CD4-positive, alpha-beta T cell (primary cell): ENCODE measurements around the gene DDX19B. TPM values are rescaled to one million over a fixed set of nuclear protein-coding genes. Genes with fewer than 3 reads are reported as not detected.
A peak's percentile ranks its signal among the peaks of the same experiment; 100 is the strongest.

Source experiments
- ATAC-seq: fragments of 200-7000 bp; cut with Tn5 transposase; one replicate; pipeline ENCODE4 v1.10.0; 2022; ENCODE audit warnings: mild to moderate bottlenecking; ENCODE audit not compliant: poor library complexity
- CTCF ChIA-PET: fragments of 350-600 bp; sonication (Branson Sonifier 250); formaldehyde crosslinking; loops from one replicate; lab custom pipeline; 2021; ENCODE audit warnings: antibody characterized with exemption, inconsistent platforms; lab: Charles Lee
- POLR2A ChIA-PET: fragments of 350-600 bp; sonication (Branson Sonifier 250); formaldehyde crosslinking; loops from one replicate; lab custom pipeline; 2021; ENCODE audit warnings: antibody characterized with exemption, inconsistent platforms; lab: Charles Lee
- DNase-seq, 14 experiments: peaks; one replicate each; pipeline ENCODE4 v3.0.0-alpha.2; 2013 to 2020; ENCODE audit warnings: mixed read lengths in 2 of 14
- H3K27ac ChIP-seq, 2 donors: one replicate each; pipeline versions ENCODE4 v1.5.1 to v1.7.0; 2013; ENCODE audit warnings: low read length in 2 of 2, low read depth in 1 of 2, mild to moderate bottlenecking in 1 of 2
- H3K27me3 ChIP-seq, 2 experiments: 1 replicate in 1 of 2; 2 replicates in 1 of 2; pipeline versions ENCODE4 v1.6.1 to v1.7.0; 2013; ENCODE audit warnings: low read length in 2 of 2, control low read depth in 1 of 2, mild to moderate bottlenecking in 1 of 2, moderate library complexity in 1 of 2; ENCODE audit not compliant: insufficient read depth in 2 of 2, control insufficient read depth in 1 of 2
- H3K36me3 ChIP-seq: one replicate; pipeline ENCODE4 v1.6.1; 2013; ENCODE audit warnings: low read length, control low read depth; ENCODE audit not compliant: insufficient read depth
- H3K4me1 ChIP-seq: one replicate; pipeline ENCODE4 v1.6.1; 2013; ENCODE audit warnings: low read length, control low read depth; ENCODE audit not compliant: insufficient read depth
- H3K4me3 ChIP-seq: one replicate; pipeline ENCODE4 v1.5.1; 2013; ENCODE audit warnings: mild to moderate bottlenecking, low read length, moderate library complexity
- H3K9me3 ChIP-seq, 2 experiments: 1 replicate in 1 of 2; 2 replicates in 1 of 2; pipeline versions ENCODE4 v1.6.1 to v1.7.0; 2013; ENCODE audit warnings: low read length in 2 of 2, mild to moderate bottlenecking in 2 of 2, control low read depth in 1 of 2, moderate library complexity in 1 of 2; ENCODE audit not compliant: control insufficient read depth in 1 of 2, insufficient read depth in 1 of 2
- H3K27ac Mint-ChIP-seq: one replicate; pipeline ENCODE4 v1.8.0; 2020; ENCODE audit warnings: mixed read lengths
- H3K27me3 Mint-ChIP-seq: one replicate; pipeline ENCODE4 v1.8.0; 2021; ENCODE audit warnings: mixed read lengths
- H3K36me3 Mint-ChIP-seq: one replicate; pipeline ENCODE4 v1.8.0; 2021; ENCODE audit warnings: low read depth, mixed read lengths
- H3K4me1 Mint-ChIP-seq: one replicate; pipeline ENCODE4 v1.8.0; 2021; ENCODE audit warnings: low read depth, mixed read lengths
- H3K4me3 Mint-ChIP-seq: one replicate; pipeline ENCODE4 v1.8.0; 2020; ENCODE audit warnings: mild to moderate bottlenecking, mixed read lengths
- H3K9me3 Mint-ChIP-seq: one replicate; pipeline ENCODE4 v1.8.0; 2020; ENCODE audit warnings: mixed read lengths
- CTCF ChIP-seq: fragments of 200-600 bp; IDR thresholded peaks from one replicate; pipeline ENCODE4 v1.8.0; 2022; ENCODE audit warnings: antibody characterized with exemption, mild to moderate bottlenecking
- intact Hi-C, 2 experiments: fragments of 100-400 bp; cut with DNase I in 1 of 2; cut with micrococcal nuclease in 1 of 2; formaldehyde crosslinking; loops; one replicate each; pipeline versions ENCODE4 v1.15.1 to v1.9.0; 2023 to 2025; cut with DNase I, micrococcal nuclease
- total RNA-seq, 174 experiments: library from RNA in 2 of 174; stranded (reverse) in 2 of 174; gene quantifications; one replicate each; pipeline ENCODE4 v1.2.3 and lab custom pipeline; 2021 to 2026

DDX19B gene
- total RNA-seq, 2 experiments from 2014 or later = 23.0 TPM

GRCh38 chr16:70253291-70254106, 45.5 kb upstream of the DDX19B start:
- peak in 8 of 14 experiments; percentile 13 to 66 (median 35) for DNase-seq
- CTCF ChIA-PET = no interaction called here
- Histone ChIP-seq H3K27ac (no peak overlapping the region), H3K4me3 (no peak overlapping the region), H3K9me3 (no peaks in the 10 kb centered on the region), H3K4me1 (peaks cover 27% of the 10 kb centered on the region), H3K27me3 (no peaks in the 10 kb centered on the region), H3K36me3 (peaks cover 54% of the 10 kb centered on the region)
- no peaks in the 10 kb centered on the region for H3K9me3 Mint-ChIP-seq
- intact Hi-C loops = loop anchor here (2.0 to 10.0 kb wide), 4 partner anchors 34 to 919 kb away; partner anchors contain the start of genes AARS1 (in 2 of the 2), COG4 (in 1 of the 2), COG8 (in 1 of the 2) and NIP7 (in 1 of the 2)
- ATAC-seq = no peak
- peak; percentile 55 for TF ChIP-seq CTCF
- H3K27me3 Mint-ChIP-seq = no peaks in the 10 kb centered on the region
- peaks cover 12% of the 10 kb centered on the region for H3K4me1 Mint-ChIP-seq
- POLR2A ChIA-PET = interaction anchor here (1.6 kb wide), 1 partner anchor 36 kb away, joined by 5 read pairs; the partner anchor contains the start of gene AARS1
- H3K36me3 Mint-ChIP-seq = peaks cover 53% of the 10 kb centered on the region
- H3K4me3 Mint-ChIP-seq = peak overlapping the region; percentile 45
- H3K27ac Mint-ChIP-seq = peak overlapping the region; percentile 55

- Histone ChIP-seq H3K9me3 (no peaks in the 10 kb centered on the region), H3K4me3 (no peak overlapping the region), H3K27me3 (no peaks in the 10 kb centered on the region), H3K36me3 (peaks cover 60% of the 10 kb centered on the region), H3K4me1 (peaks cover 22% of the 10 kb centered on the region), H3K27ac (no peak overlapping the region)
- H3K36me3 Mint-ChIP-seq = peaks cover 62% of the 10 kb centered on the region
- ChIA-PET CTCF (interaction anchor here (0.7 kb wide), 1 partner anchor 39 kb away, joined by 3 read pairs; no protein-coding TSS in a partner anchor), POLR2A (interaction anchor here (1.2 to 1.6 kb wide), 2 partner anchors 35 to 269 kb away, joined by 3 to 5 read pairs; partner anchors contain the start of genes AARS1 and COG4)
- intact Hi-C loops = loop anchor here (5.0 to 10.0 kb wide), 3 partner anchors 33 to 920 kb away; partner anchors contain the start of genes AARS1 (in 1 of the 2), COG4 (in 1 of the 2), COG8 (in 1 of the 2) and NIP7 (in 1 of the 2)
- H3K4me3 Mint-ChIP-seq = no peak overlapping the region
- H3K9me3 Mint-ChIP-seq = no peaks in the 10 kb centered on the region
- TF ChIP-seq CTCF = peak; percentile 9
- DNase-seq (no peak), ATAC-seq (no peak)
- H3K27ac Mint-ChIP-seq = peak overlapping the region; percentile 55
- no peaks in the 10 kb centered on the region for H3K27me3 Mint-ChIP-seq
- peaks cover 9% of the 10 kb centered on the region for H3K4me1 Mint-ChIP-seq
Measured at GRCh38 chr16:70254180-70254964, 44.6 kb upstream of the DDX19B start.

- H3K9me3 Mint-ChIP-seq = no peaks in the 10 kb centered on the region
- ChIA-PET CTCF (interaction anchor here (0.7 kb wide), 1 partner anchor 313 kb away, joined by 4 read pairs; no protein-coding TSS in a partner anchor), POLR2A (interaction anchor here (1.2 kb wide), 1 partner anchor 268 kb away, joined by 3 read pairs; the partner anchor contains the start of gene COG4)
- Histone ChIP-seq H3K9me3 (no peaks in the 10 kb centered on the region), H3K27ac (no peak overlapping the region), H3K27me3 (no peaks in the 10 kb centered on the region), H3K4me1 (peaks cover 18% of the 10 kb centered on the region), H3K36me3 (peaks cover 59% of the 10 kb centered on the region), H3K4me3 (no peak overlapping the region)
- no peak overlapping the region for H3K4me3 Mint-ChIP-seq
- ATAC-seq = no peak
- peaks cover 64% of the 10 kb centered on the region for H3K36me3 Mint-ChIP-seq
- H3K27me3 Mint-ChIP-seq = no peaks in the 10 kb centered on the region
- intact Hi-C loops = loop anchor here (5.0 to 10.0 kb wide), 3 partner anchors 32 to 920 kb away; partner anchors contain the start of genes AARS1 (in 1 of the 2), COG4 (in 1 of the 2), COG8 (in 1 of the 2) and NIP7 (in 1 of the 2)
- no peak for TF ChIP-seq CTCF
- peaks cover 6% of the 10 kb centered on the region for H3K4me1 Mint-ChIP-seq
- no peak overlapping the region for H3K27ac Mint-ChIP-seq
- DNase-seq = no peak
Measured at GRCh38 chr16:70254965-70255286, 44.1 kb upstream of the DDX19B start.
